ENCODE data around the gene BECN2.

BECN2 gene

DNA sequence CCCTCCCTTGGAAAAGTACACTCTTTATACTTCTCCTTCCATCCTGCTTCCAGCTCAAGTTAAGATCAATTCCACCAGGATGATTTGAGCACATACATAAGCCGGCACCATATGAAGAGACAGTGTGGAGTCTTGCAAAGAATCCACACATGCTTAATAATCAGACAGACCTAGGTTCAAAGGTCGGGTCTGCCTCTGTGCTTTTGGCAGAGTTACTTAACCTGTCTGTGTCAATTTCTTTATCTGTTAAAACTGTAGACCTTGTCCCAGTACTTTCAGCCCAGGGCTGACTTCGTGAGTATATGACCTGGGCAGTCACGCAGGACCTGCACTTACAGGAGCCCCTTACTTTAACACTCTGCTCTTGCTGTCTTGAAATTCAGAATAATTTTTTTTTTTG, 30.2 kb upstream of the BECN2 start:
- H3K4me3 ChIP-seq (ENCODE audit: low read depth, low read length) = no peak overlapping the region
- no peak for TF ChIP-seq CTCF (IDR thresholded peaks at IDR 0.05; ENCODE audit: low read depth, low read length, missing control alignments)
- in situ Hi-C loops (cut with HindIII; ENCODE audit: low sequenced_read_pairs) = no loop called here
- DNase-seq (ENCODE audit: low read depth) = no peak

DNA sequence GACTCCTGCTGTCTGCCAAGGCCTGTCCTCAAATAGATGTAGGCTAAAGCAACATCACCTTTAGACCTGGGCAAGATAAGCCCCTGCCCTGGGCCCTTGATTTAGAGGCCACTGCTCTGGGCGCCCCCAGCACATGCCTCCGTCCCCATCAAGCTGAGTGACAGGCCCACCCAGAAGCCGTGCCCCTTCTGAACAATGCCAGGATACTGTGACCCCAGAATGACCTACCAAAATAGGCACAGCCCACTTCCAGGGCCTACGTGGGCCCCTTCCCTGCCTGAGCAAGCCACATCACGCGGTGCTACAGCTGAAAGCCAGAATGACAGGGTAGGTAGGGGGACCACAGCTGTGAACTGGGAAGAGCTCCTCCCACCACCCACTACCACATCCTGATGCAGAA, 24.7 kb upstream of the BECN2 start:
- no peak for TF ChIP-seq CTCF (IDR thresholded peaks at IDR 0.05; ENCODE audit: low read depth, low read length, missing control alignments)
- H3K4me3 ChIP-seq (ENCODE audit: low read depth, low read length) = no peak overlapping the region
- in situ Hi-C loops (cut with HindIII; ENCODE audit: low sequenced_read_pairs) = no loop called here
- DNase-seq (ENCODE audit: low read depth) = no peak

DNA sequence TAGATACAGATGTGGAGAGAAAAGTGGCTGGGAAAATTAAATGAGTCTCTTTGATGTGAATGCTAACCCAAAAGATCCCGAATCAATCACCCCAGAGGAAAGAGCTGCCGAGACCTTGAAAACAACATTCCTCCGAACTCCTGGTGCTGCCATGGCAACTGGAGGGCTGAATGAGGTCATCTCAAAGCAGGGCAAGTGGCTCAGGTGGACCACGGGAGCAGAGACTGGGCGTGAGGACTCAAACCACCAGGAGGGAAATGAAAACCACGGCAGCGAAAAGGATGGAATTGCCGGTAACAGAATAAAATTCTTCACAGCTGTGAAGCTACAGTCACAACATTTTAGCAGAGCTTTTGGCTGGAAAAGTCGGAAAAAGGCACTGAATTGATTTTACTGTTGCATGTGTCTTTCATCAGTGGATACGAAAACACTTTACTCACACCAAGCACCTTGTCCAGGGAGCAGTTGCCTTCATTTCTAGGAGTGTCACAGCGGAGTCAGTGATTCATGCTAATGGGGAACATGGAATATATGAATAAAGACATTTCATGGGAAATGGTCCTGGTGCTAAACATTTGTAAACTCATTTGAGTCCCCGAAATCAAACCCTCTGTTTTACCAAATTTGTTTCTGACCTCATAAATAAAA, 23.2 kb upstream of the BECN2 start:
- TF ChIP-seq CTCF (IDR thresholded peaks at IDR 0.05; ENCODE audit: low read depth, low read length, missing control alignments) = no peak
- in situ Hi-C loops (cut with HindIII; ENCODE audit: low sequenced_read_pairs) = no loop called here
- no peak overlapping the region for H3K4me3 ChIP-seq (ENCODE audit: low read depth, low read length)
- peak; percentile 75 for DNase-seq (ENCODE audit: low read depth)

DNA sequence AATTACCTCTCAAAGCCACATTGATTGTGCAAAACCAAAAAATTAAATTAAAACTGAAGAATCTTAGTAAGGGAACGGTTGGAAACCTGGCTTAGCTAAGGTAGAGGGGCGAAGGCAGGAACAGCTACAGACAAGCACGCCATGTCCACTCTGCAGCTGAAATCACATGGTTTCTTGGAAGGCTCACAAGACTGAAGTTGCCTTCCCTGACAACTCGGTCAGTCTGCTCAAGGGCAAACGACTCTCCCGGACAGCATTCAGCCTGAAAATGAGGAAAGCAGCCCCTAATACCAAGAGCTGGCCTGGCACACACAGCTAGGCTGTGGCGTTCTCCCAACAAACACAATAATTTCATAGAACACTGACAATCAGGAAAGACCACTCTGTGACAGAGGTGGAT, 22.7 kb upstream of the BECN2 start:
- DNase-seq (ENCODE audit: low read depth) = no peak
- in situ Hi-C loops (cut with HindIII; ENCODE audit: low sequenced_read_pairs) = no loop called here
- no peak overlapping the region for H3K4me3 ChIP-seq (ENCODE audit: low read depth, low read length)
- TF ChIP-seq CTCF (IDR thresholded peaks at IDR 0.05; ENCODE audit: low read depth, low read length, missing control alignments) = no peak

DNA sequence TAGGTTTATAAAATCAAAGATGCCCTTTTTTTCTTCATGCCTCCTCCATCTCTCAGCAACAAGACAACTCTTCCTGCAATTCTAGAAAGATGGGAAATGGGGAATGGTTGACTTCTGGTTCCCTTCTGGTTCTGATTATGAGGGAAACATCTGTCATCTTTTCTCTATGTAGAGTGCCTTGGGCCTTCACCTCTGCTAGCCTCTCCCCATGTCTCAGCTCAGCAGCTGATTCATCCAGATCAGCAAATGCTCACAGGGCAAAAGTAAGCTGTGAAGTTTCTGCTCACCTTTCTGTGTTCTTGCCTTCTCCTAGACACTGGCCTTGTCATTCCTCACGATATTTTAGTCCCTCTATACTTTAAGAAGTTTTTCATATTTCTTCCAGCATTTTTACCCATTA, 17.8 kb upstream of the BECN2 start:
- DNase-seq (ENCODE audit: low read depth) = no peak
- TF ChIP-seq CTCF (IDR thresholded peaks at IDR 0.05; ENCODE audit: low read depth, low read length, missing control alignments) = no peak
- in situ Hi-C loops (cut with HindIII; ENCODE audit: low sequenced_read_pairs) = no loop called here
- no peak overlapping the region for H3K4me3 ChIP-seq (ENCODE audit: low read depth, low read length)

GRCh38 chr1:241942738-241943137, 14.8 kb upstream of the BECN2 start:
- no peak for TF ChIP-seq CTCF (IDR thresholded peaks at IDR 0.05; ENCODE audit: low read depth, low read length, missing control alignments)
- H3K4me3 ChIP-seq (ENCODE audit: low read depth, low read length) = no peak overlapping the region

More at GRCh38 chr1:241942738-241943137, 14.8 kb upstream of the BECN2 start:
- DNase-seq (ENCODE audit: low read depth) = no peak
- in situ Hi-C loops (cut with HindIII; ENCODE audit: low sequenced_read_pairs) = no loop called here

Measured in astrocyte of the cerebellum (primary cell).